ENCODE data around the gene MAGEA9.
"Not testable (repeated sequence)": the region's sequence is repeated elsewhere in the genome, so short reads cannot be mapped to it uniquely, and the experiment has no call there.

MAGEA9 gene

GRCh38 chrX:149807747-149808458 is 26.2 kb downstream of the MAGEA9 start:
- no peak for DNase-seq (ENCODE audit: low read depth in 4 of 4, low spot score in 1 of 4)

- DNase-seq (ENCODE audit: low read depth in 4 of 4, low spot score in 1 of 4): no peak
These were observed 36.9 kb downstream of the MAGEA9 start for GRCh38 chrX:149818652-149819051.

- no peak for DNase-seq (ENCODE audit: low read depth in 4 of 4, low spot score in 1 of 4)
These were observed 37.6 kb downstream of the MAGEA9 start for GRCh38 chrX:149819371-149819770.

- DNase-seq (ENCODE audit: low read depth in 4 of 4, low spot score in 1 of 4): peak in 2 of 4 experiments; percentile 25 to 31
These were observed 43.7 kb downstream of the MAGEA9 start for GRCh38 chrX:149825424-149825823.

GRCh38 chrX:149827254-149827653 is 45.5 kb downstream of the MAGEA9 start:
- DNase-seq (ENCODE audit: low read depth in 4 of 4, low spot score in 1 of 4): no peak

GRCh38 chrX:149829751-149830191 is 48.0 kb downstream of the MAGEA9 start:
- peak in 1 of 4 experiments; percentile 2 for DNase-seq (ENCODE audit: low read depth in 4 of 4, low spot score in 1 of 4)

GRCh38 chrX:149830192-149830873 is 48.6 kb downstream of the MAGEA9 start:
- DNase-seq (ENCODE audit: low read depth in 4 of 4, low spot score in 1 of 4): no peak

- no peak for DNase-seq (ENCODE audit: low read depth in 4 of 4, low spot score in 1 of 4)
These were observed 49.7 kb downstream of the MAGEA9 start for GRCh38 chrX:149831473-149831872.

- not testable (repeated sequence) for DNase-seq (ENCODE audit: low read depth in 4 of 4, low spot score in 1 of 4)
These were observed 55.0 kb downstream of the MAGEA9 start for GRCh38 chrX:149836728-149837127.

GRCh38 chrX:149837167-149837566 is 55.4 kb downstream of the MAGEA9 start:
- no peak for DNase-seq (ENCODE audit: low read depth in 4 of 4, low spot score in 1 of 4)
